GM19455 (cell line): ENCODE data around the gene KRT81.
"Not testable (repeated sequence)": the region's sequence is repeated elsewhere in the genome, so short reads cannot be mapped to it uniquely, and the experiment has no call there.

Experiments used
- ATAC-seq: cut with Tn5 transposase; IDR thresholded peaks from one replicate; pipeline ENCODE4 v1.9.1; 2021; ENCODE audit not compliant: unreplicated experiment

KRT81 gene

DNA sequence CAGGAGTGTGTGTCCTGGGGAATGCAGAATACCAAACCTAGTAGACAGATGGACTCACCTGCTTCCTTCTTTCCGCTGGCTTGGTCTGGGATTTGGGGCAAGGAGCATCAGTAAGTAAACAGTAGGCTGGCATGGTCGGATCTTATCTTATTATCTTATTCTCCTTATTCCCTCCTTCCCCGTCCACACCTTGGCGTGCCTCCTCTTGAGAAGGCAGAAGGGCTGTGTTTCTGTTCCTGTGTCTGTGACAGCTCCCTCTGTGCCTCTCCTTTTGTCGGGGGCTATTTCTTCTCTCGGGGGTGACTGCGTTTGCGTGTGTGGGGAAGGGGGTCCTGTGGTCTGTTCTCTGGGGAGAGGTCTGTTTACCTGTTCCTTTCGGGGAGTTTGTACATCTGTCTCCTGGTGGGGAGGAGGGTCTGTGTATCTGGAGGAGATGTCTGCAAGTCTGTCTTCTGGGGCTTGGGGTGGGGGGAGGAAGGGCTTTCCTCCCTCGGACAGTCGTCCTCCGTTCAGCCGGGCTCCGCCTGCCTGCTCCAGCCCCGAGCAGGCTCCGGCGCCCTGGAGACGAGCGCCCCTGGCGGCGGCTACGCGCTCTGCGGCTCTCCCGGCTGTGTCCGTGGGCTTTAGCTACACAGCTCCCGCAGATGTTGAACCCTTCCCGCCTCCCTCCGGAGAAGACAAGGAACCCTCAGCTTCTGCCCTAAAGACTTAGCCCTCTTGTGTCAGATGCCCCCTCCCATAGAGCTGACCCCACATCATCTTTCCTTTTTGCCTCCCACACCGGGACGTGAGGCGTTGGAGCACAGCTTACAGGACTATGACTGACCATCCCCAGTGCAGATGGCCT lies 12.5 kb downstream of the KRT81 start:
- peak; percentile 64 for ATAC-seq

DNA sequence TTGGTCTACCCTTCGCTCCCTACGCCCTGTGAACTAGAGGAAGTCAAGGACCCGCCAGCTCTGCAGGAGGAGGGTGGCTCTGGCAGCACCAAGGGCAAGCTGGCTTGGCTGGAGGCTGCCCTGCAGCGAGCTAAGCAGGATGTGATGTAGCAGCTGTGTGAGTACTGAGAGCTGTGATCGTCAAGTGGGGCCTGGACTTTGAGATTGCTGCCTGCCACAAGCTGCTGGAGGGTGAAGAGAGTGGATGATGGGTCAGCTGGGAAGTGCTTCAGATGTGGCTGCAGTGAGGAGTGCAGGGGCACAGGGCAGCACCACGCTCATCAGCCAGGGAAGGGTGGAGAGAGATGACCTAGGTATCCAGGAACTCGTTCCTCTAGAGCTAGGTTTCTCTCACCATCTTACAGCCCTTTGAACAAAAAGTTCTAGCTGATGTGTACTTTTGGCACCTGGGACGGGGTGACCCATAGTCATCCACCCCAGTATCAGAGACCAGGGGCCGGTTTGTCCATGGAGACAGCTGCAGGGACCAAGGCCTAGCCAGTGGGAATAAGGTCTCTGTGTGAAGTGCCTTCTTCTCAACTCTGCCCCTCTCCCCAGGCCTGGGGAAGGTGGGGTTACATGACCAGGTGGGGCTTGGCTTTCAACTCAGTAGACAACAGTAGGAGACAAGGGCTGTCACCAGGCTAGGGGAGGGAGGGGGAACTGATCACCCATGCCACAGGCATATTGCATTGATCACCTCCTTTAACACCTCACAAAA lies 13.7 kb downstream of the KRT81 start:
- no peak for ATAC-seq

DNA sequence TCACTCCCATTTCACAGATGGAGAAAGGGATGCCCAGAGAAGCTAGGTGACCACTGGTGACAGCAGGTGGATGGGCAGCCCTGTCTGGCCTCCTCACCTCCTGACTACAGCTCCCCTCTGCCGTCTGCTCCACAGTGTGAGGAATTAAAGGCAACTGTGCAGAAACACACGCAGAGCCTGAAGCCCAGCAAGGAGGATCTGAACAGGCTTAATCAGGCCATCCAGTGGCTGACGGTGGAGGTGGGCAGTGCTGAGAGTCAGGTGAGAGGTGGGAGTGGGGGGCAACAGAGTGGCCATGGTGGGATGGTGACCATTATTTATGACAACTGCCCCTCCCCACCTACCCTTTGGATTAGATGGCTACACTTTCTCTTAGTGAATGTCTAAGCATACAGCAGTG lies 15.6 kb downstream of the KRT81 start:
- no peak for ATAC-seq

DNA sequence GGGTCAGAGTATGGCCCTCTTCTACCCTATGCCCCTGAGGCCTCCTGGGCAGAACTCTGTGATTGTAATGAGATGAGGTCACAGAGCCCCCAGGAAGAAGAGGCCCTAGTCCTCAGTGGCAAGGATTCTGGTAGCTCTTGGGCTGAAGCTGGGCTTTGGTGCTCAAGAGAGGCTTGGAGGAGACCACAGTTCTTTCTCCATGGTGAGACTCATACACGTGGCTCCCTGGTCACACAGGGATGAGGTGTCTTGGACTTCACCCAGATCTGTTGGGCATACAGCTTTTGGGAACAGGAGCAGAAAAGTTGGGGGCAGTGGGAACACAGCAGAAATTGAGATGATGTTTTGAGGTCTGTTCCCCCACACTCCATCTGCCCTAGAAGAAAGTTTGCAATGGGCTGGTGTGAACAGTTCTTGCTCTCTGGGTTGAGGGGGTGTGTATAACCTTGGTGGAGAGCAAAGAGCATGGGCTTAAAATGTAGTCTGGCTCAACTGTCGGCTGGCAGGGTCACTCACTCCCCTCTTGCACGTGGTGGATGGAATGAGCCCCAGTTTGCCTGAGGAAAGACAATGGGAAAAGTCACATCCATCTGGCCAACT lies 16.7 kb downstream of the KRT81 start, which contains the start of gene KRT86:
KRT86 (plus strand) TSS at position 125 of the 600 bp plus-strand sequence. CDS start 27,272 bp downstream, outside the sequence.
- ATAC-seq: no peak

DNA sequence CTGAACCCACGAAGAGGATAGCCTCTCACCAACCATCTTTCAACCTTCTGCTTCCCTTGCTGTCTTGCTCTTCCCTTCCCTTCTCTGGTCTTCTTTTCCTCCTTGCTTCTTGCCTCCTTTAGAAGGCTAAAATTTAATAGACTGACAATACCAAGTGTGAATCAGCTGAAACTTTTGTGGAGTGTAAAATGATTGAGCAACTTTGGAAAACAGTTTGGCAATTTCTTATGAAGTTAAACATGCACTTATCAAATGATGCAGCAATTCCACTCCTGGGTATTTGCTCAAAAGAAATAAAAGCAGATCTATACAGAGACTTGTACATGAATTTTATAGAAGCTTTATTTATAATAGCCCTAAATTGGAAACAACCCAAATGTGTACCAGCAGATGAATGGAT lies 20.2 kb downstream of the KRT81 start:
- no peak for ATAC-seq

DNA sequence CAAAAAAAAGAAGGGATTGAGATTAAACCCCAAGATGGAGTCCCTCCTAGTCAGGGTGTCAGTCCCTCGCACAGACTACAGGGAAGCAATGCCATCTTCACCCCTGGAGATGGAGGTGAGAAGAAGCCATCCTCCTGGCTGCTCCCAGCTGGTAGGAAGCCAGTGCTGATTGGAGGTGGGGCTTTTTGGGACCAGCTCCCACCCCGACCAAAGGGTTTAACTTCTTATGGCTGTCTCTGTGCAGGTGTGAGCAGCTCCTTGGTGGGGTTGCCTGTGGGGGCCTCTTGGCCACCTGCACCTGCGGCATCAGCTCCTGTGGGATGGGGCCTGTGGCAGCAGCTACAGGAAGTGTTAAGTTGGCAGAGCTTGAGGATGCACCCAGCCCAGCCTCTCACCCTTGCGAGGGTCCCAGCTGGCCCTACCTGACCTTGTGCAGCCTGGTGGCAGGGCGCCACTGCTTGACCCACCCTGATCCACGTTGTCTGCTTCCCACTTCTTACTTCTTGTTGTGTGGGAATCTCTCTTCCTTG lies 20.7 kb downstream of the KRT81 start:
- ATAC-seq: no peak

DNA sequence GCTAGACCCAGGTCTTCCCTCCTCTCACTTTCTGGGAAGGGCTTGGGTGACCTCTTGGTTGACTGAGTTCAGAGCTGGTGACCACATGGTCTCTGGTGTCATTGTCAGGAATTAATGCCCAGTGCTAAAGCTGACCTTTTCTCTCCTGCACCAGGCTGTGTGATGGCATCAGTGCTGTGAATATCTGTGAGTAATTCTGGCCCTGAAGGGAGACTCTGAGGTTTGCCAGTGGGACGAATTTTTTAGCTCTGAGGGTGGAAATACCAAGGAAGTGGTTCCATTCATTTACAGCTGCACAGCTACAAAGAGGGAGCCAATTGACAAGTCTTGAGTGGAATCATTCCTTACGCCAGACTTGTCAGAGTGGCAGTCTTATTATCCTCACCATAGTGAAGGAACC lies 23.1 kb downstream of the KRT81 start:
- no peak for ATAC-seq

DNA sequence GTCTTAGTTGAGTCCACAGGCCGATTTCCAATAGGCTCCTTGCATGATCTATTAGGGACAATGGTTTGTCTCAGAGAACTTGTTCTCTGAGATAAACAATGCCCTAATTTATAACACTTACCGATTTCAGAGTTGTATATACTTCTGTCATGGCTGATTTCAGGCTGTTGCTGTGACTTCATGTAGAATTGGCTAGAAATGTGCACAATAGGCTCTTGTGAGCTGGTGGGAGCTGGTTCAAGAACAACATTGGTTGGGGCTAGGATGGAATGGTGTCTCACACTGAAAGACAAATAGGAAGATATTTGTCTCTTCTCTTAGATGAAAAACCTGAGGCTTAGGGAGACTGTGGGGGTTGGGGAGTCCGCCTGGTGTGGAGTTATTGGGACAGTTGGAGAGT lies 23.6 kb downstream of the KRT81 start:
- no peak for ATAC-seq

DNA sequence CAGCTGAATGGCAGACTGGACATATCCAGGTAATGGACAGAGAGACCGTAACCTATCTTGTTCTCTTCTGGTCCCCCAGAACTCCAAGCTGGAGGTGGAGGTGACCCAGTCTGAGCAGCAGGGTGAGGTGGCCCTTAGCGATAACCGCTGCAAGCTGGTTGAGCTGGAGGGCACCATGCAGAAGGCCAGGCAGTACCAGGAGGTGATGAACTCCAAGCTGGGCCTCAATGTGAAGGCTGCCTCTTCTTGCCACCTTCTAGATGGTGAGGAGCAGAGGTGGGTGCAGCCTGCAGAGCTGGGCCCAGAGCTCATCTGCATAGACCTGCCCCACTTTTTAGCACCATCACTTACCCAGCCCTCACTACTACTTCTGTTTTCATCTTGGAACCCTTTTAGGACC lies 24.1 kb downstream of the KRT81 start:
- no peak for ATAC-seq

DNA sequence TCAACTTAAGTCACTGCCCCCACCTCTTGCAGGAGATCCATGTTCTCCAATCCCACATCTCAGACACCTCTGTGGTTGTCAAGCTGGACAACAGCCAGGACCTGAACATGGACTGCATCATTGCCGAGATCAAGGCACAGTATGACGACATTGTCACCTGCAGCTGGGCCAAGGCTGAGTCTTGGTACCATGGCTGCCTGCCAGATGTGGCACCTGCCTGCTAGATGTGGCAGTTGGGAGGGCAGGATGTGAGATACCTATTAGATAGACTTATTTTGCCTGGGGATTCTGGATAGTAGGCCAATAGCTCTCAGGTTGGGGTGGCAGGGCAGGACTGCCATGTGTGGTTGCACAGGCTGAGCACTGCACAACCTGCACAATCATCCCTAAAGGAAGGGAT lies 24.8 kb downstream of the KRT81 start:
- ATAC-seq: no peak

DNA sequence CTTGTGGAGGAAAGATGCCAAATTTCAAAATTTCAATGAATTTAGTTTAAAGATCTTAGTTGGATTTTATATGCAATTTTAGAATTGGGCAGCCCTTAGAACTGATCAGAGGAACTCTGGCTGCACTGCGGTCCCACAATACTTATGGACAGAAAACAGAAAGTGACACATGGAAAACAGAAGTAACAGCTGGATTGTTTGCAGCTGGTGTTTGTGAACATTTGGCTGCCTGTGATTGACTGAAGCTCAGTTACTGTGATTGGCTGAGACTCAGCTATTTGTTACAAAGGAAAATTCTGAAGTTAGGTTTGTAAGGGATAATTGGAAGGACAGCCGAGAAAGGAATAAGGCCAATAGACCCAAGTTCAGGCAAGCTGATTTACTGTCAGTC lies 26.9 kb downstream of the KRT81 start:
- ATAC-seq: no peak

DNA sequence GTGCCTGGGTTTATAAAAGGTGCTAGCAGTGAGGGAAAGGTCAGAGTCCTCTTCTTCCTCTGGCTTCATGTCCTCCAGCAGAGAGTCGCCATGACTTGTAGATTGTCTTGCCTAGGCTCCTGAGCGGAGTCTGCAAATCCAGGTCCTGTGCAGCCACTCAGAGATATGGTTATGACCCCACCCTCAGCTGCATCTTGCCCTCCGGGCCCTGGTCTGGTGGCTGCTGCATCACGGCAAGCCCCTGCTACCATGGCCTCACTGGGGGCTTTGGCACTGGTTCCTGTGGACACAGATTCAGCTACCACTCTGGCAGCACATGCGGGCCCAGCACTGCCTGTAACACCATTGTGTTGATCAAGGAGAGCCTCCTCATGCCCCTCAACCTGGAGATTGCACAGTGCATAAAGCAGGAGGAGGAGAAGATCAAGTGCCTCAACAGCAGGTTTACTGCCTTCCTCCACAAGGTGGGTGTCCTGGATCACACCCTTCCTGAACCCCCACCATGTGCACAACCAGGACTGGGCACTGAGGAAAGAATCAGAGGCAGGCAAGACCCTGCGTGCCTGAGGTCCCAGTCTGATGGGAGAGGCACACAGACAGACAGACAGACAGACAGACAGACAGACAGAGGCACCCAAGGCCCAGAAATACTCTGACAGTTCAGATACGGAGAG lies 27.4 kb downstream of the KRT81 start:
- no peak for ATAC-seq

DNA sequence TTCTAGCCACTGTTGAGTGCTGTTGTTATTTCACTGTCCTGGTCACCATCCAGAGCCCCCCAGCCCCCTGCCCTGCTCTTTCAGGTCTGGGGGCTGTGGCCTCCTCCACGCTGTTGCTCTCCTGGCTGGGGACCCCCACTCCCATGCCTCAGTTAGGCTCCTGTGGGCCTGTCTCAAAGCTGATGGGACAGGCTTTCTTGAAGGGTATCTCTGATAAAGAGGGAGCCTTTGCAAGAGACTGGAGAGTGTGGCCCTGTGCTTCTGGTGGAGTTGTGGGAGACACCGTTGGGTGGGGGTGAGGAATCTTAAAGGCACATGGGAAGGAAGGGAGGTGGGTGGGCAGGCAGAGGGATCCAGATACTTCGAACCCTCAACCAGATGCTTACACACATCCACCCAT lies 29.0 kb downstream of the KRT81 start:
- no peak for ATAC-seq

DNA sequence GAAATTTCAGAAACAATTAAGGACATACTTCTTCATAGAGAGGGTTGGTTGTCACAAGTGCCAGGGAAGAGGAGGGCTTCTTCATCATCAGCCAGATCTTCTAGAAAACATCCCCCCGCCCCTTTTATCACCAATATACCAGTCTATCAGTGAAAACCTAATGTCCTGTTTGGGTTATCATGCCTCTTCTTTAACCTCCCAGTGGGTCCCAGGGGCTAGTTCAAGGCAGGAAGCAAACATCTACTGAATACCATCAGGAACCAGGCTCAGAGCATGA lies 30.2 kb downstream of the KRT81 start:
- no peak for ATAC-seq

DNA sequence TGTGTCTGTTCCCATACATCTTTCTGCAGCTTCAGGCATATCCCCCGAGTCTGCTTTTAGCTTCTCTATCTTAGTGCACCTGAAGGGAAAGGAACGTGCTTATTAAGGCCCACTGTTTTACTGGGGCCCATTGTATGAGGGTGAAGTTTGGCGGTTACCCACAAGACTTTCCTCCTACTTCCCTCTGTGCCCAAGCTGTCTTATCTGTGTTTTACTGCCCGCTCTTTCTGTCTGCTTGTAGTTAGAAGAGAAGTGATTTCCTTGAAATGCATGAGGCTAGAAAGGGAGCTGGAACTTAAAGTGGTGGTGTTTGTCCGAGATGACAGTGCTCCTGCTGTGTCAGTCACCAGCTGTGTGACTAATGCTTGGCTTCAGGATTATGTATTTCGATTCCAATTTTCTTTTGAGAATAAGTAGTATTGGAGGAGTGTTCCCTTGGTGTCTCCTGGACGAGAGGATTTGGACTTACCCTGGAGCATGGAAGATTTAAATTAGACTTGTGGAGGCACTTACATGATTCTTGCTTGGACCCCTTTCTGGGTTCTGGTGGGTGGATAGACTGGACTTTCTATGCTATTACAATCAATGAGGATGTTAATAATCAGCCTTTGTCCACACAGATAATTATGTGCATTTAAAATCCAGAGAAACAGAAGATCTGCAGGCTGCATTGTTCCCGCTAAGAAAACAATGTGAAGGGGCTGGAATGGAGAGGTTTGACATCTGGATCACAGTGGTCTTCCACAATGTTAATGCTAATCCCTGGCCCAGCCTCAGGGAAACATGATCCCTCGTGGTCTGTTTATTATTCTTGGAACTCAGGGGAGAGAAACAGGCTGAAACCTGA lies 30.8 kb downstream of the KRT81 start:
- no peak for ATAC-seq

DNA sequence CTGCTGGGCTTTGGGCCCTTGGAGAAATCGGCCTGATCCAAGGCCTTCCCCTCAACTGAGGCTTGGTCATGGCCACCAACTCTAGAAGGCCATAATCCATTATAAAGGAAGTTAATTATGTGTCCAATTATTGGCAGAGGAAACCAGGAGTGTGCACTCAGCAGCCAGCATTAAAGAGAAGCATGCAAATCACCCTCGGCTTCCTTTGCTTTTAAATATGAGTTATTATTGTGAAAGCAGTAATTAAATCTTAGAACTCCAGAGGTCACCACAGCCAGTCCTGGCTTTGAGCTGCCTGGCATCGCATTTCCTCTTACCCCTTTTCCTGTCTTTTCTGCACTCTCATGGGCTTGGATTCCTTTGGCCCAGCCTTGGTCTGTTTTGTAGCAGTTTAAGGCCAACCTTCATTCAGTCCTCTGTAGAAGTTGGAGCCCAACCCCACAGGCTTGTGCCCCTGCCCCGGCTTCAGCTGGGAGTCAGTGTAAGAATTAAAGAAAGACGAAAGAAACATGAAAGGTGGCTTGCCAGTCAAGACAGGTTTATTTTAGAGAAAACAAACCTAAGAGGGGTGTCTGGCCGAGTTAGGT lies 31.6 kb downstream of the KRT81 start:
- ATAC-seq: no peak

DNA sequence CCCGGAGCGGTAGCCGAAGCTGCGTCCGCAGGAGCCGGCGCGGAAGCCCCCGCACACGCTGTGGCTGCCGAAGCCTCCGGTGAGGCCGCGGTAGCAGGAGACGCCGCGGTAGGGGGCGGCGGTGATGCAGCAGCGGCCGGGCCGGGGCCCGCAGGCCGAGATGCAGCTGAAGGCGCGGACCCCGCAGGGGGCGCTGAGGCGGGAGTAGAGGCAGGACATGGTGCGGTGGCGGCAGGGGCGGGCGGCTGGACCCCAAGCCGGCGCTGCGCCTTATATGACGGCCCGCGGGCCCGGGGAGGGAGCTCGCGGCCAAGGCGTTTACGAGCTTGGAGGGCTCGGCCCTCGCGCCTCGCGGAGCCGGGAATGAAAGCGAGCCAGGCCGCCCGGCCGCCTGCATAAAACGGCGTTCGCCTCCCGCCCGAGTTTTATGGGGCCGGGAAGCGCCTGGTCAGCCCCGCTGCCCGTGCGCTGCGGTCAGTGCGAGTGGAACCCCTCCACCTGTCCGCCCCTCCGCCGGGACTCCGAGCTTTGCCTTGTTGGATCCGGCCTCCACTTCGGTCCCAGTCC lies 32.9 kb downstream of the KRT81 start:
- ATAC-seq: no peak

DNA sequence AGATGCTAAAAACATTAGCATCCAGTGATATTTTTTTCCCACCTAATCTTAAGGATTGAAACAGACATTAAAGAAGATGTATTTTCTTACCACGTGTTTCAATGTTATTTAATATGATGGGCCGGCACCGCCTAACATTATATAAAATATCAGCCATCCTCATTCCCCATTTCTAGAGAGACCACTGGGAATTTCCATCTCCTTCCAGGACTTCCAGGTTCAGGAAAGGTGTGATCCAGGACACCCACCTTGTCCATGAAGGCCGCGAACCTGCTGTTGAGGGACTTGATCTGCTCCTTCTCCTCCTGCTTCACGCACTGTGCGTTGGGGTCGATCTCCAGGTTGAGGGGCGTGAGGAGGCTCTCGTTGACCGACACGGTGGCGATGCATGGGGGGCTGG lies 33.4 kb downstream of the KRT81 start:
- not testable (repeated sequence) for ATAC-seq

DNA sequence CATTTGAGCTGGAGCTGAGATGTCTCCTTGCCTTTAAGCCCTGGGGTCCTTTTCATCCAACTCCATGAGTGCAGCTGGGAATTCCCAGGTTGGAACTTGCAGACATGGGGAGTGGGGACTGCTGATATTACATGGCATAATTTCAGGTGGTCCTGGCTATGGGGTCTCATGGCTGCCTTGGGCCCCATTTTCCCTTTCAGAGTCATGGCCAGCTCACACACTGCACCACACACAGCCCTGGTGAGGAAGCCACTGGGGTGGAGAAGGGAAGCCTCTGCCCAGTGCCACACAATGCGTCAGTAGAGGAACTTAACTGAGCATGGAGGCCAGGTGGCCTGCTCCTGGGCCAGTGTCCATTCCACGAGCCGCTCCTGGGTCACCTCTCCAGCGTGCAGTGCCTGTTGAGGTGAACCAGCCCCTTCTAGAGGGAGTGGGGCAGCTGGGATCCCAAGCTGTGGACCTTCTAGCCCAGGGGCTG lies 34.2 kb downstream of the KRT81 start:
- ATAC-seq: no peak

DNA sequence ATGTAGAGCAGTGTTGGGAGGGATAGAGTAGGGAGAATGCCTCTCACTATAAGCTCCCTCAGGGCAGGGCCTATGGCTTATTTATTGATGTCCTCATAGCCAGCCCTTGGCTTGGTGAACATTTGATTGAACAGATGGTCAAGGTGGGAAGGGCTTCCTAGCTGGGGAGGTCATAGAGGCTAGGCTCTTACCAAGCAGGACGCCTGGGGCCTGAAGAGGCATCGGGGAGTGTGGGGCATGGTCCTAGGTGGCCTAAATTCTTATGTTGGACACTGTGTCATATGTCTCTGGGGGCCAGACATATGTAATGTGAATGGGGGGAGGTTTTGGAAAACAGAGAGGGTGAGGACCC lies 34.8 kb downstream of the KRT81 start:
- no peak for ATAC-seq
